ENCODE results near the gene SLIT1. TPM values are rescaled to one million over a fixed set of nuclear protein-coding genes. Genes with fewer than 3 reads are reported as not detected.

Gene SLIT1
- total RNA-seq, 1 donor from 2014 or later, result 0.47 TPM

DNA sequence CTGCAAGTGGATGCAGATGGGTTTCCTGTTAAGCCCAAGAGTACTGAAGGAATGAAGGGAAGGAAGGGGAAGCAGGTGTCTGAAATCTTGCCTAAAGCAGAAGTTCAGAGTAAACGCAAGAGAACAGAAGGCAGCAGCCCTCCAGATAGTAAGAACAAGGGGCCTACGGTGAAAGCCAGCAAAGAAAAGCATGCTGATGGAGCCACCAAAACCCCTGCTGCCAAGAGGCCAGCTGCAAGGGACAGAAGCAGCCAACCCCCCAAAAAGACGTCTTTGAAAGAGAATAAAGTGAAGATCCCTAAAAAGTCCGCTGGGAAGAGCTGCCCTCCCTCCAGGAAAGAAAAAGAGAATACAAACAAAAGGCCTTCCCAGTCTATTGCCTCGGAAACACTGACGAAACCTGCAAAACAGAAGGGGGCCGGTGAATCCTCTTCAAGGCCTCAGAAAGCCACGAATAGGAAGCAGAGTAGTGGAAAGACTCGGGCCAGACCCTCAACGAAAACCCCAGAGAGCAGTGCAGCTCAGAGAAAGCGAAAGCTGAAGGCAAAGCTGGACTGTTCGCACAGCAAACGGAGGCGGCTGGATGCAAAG, 201.1 kb downstream of the SLIT1 start:
- intact Hi-C loops (cut with micrococcal nuclease), result no loop called here

DNA sequence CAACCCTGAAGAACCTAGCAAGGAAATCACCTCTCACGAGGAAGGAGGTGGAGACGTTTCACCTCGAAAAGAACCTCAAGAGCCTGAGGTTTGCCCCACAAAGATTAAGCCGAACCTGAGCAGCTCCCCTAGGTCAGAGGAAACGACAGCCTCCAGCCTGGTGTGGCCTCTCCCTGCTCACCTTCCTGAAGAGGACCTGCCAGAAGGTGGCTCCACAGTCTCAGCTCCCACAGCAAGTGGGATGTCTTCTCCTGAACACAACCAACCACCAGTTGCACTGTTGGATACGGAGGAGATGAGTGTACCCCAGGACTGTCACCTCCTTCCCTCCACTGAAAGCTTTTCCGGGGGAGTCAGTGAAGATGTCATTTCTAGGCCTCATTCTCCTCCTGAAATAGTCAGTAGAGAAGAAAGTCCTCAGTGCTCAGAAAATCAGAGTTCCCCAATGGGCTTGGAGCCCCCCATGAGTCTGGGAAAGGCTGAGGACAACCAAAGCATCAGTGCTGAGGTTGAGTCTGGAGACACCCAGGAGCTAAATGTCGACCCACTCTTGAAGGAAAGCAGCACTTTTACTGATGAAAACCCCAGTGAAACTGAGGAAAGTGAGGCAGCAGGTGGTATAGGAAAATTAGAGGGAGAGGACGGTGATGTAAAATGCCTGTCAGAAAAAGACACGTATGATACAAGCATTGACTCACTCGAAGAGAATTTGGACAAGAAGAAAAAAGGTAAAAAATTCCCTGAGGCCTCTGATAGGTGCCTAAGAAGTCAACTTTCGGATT, 203.4 kb downstream of the SLIT1 start:
- intact Hi-C loops (cut with micrococcal nuclease), result no loop called here

DNA sequence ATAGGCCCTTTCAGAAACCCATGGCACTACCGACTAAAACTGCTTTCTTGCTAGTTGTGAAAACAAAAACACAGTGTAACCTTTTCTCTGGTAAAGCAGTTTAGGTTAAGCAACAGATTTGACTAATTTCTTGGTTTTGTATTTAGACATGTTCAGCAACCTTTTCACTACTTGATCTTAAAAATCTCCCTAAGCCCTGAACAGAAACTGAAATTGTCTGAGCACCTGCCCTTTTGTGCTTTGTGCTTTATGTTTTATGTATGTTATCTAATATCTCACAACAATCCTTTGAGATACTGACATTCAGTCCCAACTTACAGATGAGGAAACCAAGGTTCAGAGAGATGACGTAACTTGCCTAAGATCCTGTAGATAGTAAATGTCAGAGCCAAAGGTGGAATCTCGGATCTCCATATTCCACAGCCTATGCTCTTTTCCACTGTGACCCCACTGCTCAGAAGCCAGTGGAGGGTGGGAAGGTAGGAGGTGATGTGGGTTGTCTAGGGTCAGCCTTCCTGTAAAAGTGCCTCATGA, 207.1 kb downstream of the SLIT1 start:
- intact Hi-C loops (cut with micrococcal nuclease), result loop anchor here (1.0 kb wide), 1 partner anchor 38 kb away; no protein-coding TSS in a partner anchor

DNA sequence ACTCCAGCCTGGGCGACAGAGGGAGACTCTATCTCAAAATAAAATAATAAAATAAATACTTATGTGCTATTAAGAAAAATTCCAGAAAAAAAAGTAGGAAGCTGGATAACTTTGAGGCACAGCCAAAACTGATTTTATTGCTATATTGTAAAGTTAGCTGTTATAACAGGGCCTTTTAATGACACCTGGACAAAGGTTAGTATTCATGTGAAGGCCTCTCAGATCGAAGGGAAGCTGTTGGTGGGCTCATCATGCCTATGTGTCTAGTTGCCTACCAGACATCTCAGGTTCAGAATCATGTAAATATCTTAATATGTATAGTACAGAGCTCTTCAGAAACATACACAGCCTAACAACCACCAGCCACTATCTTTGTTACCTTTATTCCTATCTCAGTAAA, 210.6 kb downstream of the SLIT1 start:
- intact Hi-C loops (cut with micrococcal nuclease), result no loop called here

DNA sequence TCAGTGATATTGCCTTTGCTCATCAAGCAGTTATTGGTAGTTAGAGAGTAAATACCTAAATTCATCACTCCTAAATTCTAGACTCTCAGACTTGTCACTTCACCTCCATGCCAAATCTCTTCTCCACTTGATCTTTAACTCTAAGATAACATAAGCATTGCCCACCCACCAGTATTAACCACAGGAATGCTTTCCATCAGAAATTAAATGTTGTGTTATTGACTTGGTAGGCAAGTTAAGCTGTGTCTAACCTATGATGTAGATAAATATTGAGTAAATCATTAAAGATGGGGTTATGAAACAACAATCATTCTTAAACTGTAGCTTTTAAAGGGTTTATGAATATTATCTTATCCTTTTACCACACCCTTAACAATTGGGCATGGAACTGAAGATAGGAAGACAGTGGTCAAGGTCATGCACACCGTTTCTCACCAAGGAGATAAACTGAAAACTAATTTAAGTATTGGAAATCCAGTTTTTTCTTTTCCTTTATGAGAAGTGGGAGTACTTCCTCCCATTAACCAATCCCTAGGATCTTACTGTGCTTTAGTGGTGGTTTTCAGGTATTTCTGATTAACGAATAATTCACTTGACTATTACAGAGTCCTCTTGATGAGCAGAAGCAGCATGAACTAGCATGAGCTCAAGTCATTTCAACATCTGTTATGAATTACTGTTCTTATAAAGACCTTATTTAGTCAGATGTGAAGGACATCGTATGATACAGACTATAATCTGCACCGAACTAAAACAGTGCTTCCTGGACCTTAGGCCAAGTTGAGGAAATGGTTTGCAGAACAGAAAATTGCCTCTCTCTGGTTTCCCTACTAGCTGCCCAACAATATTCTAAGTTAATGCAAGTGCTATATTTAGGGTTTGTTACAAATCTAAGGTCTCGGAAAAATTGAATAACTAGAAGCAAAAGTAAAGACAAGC, 211.7 kb downstream of the SLIT1 start:
- intact Hi-C loops (cut with micrococcal nuclease), result no loop called here

DNA sequence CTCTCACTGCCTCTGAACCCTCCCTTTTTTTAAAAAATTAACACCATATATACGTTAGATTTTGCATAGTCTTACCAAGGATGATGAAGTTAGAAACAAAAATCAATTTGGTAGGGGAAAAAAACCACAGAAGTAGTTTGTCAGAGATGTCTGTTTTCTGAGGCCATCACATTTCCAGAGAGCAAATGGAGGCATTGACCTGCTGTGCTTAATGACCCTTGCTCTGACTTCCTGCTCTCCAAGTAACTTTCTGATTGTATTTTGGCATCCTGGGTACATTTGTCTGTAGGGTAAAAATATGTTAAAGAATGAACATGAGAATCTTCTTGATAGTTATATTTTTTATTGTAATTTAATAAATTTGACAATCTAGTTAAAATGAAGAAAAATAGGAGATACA, 213.5 kb downstream of the SLIT1 start:
- intact Hi-C loops (cut with micrococcal nuclease), result no loop called here

DNA sequence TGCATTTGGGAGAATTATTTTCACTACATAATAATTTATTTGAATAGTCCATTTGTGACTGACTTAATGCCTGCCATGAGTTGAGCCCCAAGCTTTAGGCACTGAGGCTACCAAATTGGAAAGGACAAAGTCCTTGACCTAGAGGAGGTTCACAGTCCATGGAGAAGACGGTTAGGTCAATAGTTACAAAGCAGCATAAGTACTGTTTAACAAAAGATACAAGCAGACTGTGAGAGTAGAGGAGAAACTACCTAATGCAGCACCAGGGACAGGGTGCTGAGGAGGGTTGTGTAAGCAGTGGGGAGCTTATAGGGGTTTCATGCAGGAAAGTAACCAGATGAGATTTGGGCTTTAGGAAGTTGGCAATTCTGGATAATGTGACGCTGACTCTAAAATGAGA, 214.4 kb downstream of the SLIT1 start:
- intact Hi-C loops (cut with micrococcal nuclease), result no loop called here

DNA sequence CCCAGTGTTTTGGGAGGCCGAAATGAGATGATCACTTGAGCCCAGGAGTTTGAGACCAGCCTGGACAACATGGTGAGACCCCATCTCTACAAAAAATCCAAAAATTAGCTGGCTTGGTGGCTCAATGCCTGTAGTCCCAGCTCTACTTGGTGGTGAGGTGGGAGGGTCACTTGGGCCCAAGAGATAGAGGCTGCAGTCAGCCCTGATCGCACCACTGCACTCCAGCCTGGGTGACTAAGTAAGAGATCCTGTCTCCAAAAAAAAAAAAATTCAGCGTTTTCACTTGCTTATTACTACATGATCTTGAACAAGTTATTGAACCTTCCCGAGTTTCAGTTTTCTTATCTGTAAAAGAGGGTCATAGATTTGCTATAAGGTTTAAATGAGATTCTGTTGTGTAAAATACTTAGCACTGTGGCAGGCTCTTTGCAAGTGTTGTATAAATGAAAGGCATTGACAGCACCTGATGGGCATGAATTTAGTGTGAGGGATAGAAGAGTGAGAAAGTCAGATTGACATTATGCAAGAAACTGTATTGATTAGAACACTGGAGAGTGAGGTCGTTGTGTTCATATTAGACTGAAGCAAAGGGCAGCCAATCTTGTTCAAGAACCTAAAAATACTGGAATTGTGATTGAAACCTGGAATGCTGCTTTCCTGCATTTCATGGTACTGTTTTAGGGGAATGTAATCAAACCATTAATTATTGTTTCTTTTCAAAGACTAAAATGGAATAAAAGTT, 216.9 kb downstream of the SLIT1 start:
- intact Hi-C loops (cut with micrococcal nuclease), result no loop called here

DNA sequence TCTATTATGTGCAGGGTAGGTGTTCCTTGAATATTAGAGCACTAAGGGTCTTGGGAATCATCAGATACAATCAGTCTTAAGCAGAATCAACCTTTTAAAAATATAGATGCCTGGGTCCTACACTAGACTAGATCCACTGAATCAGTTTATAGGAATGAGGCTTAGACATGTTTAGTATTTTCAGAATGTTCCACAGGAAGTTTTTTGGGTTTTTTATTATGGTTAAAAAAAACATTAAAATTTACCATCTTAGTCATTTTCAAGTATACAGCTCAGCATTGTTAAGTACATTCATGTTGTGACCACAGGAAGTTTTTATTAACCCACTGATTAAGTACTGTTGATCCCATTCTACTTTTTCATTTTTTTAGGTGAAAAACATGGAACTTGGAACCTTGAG, 217.9 kb downstream of the SLIT1 start:
- intact Hi-C loops (cut with micrococcal nuclease), result no loop called here

DNA sequence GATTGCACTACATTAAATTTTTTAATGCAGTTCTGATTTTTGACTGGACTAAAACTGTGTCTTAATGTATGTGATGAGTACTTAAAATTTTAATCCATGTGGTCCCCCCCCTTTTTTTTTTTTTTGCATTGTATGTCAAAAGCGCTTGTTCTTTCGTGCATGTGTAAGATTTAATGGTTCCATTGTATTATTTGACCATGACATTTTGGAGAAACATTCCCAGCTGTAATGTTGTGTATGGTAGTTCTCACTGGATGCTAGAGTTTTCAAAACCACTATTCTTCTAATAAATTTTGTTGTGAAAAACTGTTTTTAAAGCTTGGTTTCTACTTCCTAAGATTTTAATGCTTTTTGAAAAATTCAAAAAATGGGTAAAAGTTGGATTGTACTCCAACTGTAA, 221.6 kb downstream of the SLIT1 start:
- intact Hi-C loops (cut with micrococcal nuclease), result no loop called here

DNA sequence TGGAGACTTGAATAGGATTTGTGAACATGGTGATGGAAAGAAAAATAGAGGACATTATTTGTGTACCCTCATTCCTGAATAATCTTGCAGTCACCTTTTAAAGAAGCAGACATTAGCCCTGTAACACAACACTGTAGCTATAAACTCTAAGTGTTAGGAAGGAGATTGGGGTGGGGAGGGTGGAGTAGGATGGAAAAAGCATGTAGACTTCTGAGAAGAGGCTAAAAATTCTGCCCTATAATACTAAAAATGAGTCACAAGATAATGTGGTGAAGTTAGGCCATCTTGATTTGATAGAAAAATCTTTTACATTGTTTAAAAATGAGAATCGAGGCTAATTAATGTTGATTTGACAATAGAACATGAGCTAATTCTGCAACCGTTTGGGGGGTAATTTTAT, 224.9 kb downstream of the SLIT1 start:
- intact Hi-C loops (cut with micrococcal nuclease), result no loop called here

DNA sequence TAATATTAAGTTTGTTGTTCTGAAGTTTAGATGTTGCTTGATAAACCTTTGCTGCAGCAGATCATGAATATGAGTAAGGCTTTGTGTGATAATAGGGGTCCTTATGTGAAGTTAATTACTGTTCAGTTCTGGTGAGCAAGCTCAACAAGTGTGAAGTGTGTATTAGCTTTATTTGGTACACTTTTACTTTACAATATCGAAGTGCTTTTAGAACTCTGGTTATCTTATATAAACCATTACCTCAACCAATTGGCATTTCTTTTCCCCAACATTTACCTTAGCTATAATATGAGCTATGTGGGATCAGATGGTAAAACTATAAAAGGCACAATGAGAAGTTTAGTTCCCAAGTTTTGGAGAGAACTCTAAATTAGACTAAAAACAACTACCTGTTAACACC, 226.0 kb downstream of the SLIT1 start:
- intact Hi-C loops (cut with micrococcal nuclease), result no loop called here

DNA sequence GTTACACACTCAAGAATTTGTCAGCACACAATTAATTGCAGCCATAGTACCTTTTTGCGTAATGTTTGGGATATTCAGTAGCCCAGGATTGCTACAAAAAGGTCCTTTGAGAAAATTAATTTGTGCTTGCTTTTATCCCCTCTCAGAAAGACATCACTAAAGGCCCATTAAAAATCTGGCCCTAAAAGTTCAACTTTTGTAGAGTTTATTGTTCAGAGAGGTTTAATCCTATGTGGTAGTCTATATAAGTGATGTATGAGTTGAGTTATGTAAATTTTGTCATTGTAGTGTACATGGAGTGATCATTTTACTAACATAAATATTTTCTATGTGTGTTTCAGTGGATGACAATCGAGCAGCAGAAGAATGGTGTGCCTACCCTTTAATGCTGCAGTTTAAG, 227.7 kb downstream of the SLIT1 start:
- intact Hi-C loops (cut with micrococcal nuclease), result no loop called here

DNA sequence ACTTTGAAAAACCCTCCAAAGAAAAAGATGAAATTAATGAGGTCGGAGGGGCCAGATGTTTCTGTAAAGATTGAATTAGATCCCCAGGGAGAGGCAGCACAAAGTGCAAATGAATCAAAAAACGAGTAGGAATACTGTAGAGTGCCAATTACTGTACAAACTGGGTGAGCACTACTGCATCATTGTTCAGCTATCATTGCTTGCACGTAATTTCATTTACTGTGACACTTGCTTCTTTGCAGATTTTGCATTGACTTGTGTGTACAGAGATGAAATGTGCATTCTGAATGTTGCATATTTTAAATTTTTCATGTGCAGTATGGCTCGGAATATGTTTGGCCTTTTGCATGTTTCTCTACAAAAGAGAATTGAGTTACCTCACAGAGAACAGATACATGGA, 230.0 kb downstream of the SLIT1 start:
- intact Hi-C loops (cut with micrococcal nuclease), result no loop called here

DNA sequence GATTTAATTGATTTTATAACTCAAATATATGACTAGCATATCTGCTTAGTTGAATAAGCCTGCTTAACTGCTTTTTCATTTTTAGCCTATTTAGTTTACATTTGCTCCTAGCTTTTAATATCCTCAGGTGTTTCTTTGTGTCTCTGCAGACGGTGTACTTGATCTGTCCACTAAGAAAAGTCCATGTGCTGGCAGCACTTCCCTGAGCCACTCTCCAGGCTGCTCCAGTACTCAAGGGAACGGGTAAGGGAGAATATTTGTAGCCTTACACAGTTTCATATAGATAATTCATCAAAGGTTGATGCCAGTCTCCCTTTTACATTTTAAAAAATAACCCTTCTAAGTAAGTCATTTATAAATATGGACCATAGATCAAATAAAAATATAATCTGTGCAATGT, 233.8 kb downstream of the SLIT1 start:
- intact Hi-C loops (cut with micrococcal nuclease), result no loop called here

DNA sequence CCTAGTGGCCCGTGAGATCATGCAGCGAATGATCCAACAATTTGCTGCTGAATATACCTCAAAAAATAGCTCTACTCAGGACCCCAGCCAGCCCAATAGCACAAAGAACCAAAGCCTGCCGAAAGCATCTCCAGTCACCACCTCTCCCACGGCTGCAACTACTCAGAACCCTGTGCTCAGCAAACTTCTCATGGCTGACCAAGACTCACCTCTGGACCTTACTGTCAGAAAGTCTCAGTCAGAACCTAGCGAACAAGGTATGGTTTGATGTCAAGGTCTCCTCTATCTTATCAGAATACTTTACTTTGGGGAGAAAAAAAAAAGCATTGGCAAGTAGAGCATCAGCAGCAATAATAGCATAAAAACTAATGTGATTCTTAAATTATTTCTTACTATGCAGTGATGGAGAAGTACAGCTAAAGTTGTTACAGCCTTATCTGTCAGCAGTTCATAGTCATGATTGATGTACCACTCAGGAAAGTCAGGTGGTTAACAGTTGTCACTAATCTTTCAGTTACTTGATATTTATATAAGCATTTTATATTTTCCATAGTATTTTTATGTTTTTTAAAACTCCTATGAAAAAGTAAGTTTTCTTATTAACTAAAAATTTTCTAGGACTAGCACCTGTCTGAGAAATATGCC, 236.6 kb downstream of the SLIT1 start:
- intact Hi-C loops (cut with micrococcal nuclease), result no loop called here
